Renal cortex interstitium (tissue), 11 donors: ENCODE results near the gene MTA1. TPM values are rescaled to one million over a fixed set of nuclear protein-coding genes. Genes with fewer than 3 reads are reported as not detected.

Experiments
- DNase-seq, 11 donors: peaks; one replicate each; pipeline ENCODE4 v3.0.0-alpha.2; 2013; ENCODE audit warnings: low read depth in 9 of 11, low spot score in 4 of 11; ENCODE audit errors: extremely low read depth in 1 of 11
- polyA plus RNA-seq, 3 donors: library from polyadenylated mRNA; unstranded; fragments of 120-200 nt; gene quantifications; one replicate each; pipeline ENCODE4 v1.2.1, GENCODE V29; 2013; ENCODE audit not compliant: insufficient read length in 3 of 3

The MTA1 gene
- polyA plus RNA-seq, 3 donors = 106 to 169 (median 134) TPM

DNA sequence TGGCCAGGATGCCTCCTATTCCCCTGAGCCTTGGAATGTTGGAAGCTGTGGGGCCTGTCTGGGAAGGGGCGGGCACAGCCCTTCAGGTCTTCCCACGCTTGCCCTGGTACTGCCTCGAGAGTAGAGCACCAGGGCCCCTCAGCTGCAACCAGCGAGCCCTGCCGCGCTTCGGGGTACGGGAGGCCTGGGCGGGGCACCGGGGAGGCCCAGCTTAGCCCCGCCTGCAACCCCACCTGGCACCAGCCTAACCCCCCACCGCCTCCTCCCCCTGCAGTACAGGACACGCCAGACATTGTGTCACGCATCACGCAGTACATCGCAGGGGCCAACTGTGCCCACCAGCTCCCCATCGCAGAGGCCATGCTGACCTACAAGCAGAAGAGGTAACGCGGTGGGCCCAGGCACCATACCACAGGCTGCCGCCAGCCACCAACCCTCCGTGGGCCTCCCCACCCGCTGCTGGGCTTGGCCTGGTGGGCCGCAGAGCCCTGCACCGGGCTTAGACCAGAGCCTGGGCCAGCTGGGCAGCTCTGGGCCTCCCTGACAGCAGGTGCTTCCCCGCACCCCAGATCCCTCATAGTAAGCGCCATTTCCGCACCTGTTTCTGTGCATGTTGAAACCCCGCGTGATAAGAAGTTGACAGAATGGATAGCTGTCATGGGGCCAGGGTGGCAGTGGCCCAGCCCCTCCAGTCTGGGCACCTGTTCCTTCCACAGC, 34.9 kb upstream of the MTA1 start:
- DNase-seq = no peak

DNA sequence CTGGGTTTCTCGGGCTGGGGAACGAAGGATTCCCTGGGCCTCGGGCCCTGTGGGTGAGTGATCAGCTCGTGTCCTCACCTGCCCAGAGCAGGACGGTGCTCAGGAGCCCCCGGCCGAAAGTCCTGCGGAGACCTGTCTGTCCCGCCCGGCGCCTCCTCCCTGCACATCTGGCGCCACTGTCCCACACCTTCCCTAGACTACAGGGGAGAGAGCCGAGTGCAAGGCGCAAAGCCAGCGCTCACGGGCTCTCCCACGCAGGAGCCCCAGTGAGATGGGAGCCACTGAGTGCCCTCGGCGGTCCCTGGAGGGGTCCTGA, 34.3 kb upstream of the MTA1 start:
- DNase-seq = no peak

DNA sequence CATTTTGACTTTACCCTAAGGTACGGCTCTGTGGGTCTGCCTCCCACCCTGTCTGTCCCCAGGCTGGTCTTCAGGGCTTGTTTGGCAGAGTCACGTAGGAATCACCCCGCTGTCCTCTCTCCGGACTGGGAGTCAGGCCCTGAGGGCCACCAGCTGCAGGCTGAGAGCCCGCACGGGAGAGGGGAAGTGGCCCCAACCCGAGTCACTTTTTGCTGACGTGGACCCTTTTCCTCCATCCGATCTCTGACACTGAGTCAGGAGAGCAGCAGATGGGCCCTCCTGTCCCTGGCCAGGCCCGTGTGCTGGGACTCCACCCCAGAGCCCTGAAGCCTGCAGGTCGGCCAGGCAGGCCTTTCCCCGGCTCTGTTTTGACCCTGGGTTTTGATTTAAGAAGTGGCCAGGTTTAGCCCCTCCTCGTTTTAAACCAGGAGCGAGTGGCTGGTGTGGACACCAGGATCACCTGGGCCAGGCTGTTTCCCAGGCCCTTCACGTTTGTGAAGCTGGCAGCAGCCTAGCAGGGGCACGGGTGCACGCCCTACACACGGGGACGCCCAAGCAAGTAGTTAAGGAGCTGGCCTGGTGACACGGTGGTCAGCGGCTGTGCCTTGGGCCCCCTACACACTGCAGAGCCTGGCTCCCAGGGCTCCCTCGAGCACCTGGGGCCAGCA, 33.8 kb upstream of the MTA1 start:
- no peak for DNase-seq

DNA sequence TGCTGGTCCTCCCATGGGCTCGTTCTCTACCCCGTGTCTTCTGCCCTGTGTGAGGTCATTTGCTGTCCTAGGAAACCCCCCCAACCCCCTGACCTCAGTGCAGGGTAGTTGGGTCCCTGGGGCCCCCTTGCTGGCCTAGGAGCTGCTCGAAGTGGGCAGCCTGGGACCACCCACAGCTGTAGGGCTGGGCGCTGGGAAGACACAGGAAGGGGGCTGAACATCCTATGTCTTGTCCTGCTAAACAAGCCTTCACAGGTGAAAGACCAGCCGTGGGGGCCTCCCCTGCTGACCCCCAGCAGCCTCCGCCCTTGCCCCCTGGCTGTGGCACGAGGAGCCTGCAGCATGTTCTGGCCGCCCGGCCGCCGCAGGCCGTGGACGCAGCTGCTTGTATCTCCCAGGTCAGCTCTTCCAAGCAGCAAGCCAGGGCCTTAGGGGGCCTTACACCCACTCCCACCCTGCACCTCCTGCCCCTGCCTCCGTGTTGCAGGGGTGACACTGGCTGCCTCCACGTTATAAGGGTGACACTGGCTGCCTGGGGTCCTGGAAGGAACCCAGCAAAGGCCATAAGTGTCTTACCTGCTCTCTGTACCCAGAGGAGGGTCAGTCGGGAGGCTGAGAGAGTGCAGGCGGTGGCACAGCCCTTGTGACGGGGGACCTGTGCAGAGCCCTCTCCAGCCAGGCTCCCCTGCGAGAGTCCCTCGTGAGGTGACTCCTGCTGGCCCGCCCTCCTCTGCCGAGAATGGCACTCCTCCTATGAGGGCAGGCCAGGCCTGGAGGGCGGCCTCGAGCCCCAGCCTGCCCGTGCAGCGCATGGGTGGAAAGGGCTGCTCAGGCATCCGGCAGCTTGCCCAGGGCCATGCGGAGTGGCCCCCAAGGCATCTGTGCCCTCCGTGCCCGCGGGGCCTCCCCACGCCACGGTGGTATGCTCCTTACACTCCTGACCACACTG, 32.8 kb upstream of the MTA1 start:
- no peak for DNase-seq

DNA sequence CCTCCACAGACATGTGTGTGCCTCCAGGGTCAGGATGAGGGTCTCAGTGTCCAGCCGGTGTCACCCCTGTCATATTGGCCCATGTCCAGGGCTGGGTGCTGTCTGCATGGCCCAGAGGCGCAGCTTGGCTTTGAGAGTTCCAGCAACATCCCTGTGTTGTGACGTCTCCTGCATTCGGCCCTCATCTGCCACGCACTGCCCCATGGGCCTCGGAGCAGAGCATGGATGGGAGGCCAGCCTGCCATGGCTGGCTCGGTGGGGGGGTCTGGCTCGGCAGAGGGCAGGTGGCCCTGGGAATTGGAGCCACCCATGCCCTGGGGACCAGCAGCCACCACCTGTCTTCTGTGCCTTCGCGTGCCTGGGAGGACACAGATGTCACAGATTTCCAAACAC, 32.1 kb upstream of the MTA1 start:
- DNase-seq = no peak

DNA sequence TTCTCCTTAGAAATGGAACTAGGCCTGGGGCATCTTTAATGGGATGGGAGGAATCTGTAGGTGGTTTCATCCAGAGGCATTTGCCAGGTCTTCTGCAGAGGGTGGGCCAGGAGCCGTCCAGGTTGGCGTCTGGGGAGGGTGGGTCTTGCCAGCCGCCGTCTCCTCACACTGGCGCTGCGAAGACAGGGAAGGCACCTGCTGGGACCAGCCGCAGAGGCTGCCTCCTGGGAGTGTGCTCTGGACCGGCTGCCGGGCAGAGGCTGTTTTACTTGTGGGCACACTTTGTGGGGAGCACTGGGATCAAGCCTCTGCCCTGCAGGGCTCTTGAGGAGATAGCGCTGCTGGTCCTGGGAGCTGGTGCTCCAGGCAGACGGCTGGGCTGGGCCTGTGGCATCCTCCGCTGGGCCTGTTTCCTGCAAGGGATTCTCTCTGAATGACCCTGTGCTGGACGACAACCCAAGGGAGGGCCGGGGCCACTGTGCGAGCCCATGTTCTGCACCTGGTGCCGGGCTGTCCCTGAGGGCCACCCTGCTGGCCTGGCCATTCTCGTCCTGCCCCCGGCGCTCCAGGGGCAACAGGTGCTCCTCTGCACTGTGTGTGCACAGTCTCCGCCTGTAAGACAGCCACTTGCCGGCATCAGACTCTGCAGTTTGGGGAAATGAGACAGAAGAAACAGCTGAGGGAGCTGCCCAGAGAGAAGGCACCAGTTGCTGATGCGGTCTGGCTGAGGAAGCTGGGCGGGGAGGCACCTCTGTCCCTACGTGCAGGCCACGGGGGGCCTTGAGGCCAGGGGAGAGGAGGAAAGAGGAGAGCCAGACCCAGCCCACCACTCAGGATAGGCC, 31.3 kb upstream of the MTA1 start:
- no peak for DNase-seq

DNA sequence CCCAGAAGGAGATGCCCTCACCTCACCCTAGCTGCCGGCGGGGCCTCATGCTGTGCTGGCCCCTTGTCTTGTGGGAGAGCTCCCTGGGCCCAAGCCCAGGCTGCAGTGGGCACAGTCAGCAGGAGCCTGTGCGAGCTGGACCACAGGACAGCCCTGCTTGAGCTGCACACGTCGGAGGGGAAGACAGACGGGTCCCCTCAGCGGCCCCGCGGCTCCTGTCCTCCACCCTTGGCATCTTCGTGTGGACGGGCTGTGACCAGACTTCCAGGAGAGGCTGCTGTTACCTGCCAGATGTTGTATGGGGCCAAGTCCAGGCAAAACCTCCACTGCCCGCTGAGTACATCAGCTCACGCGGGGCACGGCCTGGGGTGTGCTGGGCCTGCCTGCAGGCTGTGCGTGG, 30.7 kb upstream of the MTA1 start:
- DNase-seq = no peak

DNA sequence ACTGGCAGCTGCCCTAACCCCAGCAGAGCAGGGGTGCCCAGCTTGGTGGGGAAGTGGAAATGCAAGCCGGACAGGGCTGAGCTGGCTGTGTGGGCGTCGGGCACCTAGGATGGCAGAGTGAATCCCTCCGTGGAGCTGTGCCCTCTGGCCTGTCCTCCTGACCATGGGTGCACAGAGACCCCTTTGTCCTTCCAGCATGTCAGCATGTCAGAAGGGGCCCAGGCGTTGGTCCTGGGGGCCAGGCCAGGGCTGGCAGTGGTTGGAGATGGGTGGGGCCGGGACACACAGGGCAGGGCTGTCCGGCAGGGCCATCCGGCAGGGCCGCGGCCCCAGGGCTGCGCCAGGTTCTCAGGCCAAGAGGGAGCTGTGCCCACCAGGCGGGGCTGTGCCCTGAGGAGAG, 30.1 kb upstream of the MTA1 start:
- DNase-seq = no peak

DNA sequence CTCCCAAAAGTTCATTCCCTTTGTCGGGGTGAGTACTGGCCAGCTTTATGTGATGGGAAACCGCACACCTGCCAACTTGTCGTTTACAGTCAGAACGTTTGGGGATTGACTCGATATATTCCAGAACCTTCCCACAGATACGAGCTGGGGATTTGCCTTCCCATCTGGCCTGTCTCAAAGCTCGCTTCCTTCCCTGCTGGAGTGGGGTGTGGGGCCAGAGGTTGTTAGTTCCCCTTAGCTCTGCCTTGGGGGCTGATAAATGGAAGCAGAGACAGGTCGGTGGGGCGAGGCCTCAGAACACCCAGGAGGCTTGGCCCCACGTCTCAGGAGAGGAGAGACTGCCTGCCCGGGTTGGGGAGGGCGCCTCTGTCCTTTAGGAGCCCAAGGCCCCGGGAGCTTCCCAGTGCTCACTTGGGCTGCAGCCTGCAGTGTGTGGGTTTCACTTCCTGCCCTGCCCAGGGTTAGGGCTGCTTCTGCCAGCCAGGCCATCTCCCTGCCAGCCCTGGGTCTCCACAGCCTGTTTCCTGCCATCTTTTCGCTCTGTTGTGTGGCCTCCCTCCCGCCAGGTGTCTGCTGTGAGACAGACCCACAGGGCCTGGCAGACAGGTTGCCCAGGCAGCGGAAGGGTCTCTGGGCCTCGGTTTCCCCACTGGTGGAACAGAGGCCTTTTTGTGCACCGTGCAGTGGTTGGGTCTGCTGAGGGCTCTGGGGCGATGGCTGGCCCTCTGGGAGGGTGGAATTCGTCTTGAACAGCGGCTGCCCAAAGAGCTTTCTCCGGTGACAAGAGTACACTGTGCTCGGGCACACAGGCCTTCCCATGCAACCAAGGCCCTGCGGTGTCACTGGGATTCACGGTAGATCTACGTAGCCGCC, 29.4 kb upstream of the MTA1 start:
- no peak for DNase-seq

DNA sequence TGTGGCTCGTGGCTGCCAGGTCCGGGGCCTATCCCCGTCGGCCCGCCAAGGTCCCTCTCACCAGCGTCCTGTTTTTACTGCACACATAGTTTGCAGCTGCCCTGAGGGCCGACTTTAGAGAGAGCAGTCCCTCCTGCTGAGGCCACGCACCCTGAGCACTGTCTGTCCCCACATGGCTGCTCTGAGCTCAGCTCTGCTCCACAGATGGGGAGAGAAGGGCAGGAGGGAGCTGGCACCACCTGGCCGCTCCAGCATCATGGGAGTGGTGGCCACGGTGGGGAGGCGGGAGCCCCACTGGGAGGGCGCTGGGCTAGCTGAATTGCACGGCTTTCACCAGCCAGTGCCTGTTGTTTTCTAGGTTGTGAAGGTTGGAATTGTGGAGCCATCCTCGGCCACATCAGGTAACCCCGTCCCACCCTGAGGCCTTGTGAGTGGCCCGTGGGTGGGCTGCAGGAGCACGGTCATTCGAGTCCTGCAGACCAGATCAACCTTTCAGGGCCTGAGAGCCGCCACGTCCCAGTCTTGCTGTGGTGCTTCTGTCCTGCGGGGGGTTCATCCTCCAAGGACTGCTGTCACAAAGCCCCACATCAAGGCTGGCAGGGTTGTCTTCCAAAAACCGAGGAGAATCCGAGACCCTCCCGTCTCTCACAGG, 28.7 kb upstream of the MTA1 start:
- no peak for DNase-seq

DNA sequence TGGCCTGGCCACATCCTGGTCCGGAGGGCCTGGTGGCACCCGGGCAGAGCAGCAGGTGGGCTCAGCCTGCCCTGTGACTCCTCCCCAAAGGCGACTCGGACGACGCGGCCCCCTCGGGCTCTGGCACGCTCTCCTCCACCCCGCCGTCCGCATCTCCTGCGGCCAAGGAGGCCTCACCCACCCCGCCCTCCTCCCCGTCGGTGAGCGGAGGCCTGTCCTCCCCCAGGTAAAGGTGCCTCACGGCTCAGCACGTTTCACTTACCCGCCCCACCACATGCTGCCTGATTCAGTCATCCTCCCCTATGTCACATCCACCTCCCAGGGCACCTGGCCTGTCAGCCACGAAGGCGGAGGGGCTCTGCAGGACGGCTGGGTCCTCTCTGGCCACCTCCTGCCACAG, 28.1 kb upstream of the MTA1 start:
- no peak for DNase-seq

DNA sequence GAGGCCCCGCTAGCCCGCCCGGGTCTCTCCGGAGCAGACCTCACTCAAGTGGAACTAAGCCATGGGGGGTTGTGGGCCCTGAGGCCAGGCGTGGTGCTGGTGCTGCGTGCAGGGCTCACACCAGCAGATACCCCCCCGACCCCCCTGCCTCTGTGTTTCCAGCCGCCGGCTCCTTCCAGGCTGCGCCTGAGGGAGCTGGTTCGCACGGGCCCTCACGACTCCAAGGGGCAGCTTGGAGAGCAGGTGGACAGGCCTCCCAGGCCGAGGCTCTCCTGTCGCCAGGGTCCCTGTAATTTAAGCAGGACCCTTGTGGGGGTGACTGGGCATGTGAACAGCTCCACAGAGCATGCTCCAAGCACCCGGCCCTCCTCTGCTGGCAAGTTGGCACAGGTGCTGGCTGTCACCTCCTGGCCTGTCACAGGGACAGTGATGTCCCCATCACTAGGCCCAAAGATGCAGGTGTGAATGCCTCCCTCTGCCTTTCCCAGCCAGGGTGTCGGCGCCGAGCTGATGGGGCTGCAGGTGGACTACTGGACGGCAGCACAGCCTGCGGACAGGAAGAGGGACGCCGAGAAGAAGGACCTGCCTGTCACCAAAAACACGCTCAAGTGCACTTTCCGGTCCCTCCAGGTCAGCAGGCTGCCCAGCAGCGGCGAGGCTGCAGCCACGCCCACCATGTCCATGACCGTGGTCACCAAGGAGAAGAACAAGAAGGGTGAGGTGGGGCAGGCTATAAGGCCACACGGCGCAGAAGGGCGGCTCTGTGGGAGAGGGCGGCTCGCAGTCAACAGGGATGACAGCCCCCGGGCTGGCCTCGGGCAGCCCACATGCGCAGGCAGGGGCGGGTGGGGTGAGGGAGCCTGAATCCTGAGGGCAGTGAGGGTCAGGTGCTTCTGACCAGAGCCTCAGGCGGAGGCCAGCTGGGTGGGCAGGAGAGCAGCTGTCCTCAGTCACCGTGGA, 27.2 kb upstream of the MTA1 start:
- peak in 1 of 11 donors; percentile 15 for DNase-seq

DNA sequence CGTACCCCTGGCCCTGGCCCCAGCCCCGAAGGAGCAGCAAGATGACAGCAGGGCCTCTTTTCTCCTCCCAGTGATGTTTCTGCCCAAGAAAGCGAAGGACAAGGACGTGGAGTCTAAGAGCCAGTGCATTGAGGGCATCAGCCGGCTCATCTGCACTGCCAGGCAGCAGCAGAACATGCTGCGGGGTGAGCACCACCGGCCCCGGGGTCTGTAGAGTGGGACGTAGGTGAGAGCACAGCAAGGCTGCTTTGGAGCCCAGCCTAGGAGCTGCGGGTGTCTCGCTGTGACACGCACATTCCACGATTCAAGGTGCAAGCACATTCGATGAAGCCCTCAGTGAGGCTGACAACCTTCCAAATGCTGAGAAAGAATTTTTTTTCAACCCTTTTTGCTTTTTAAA, 26.5 kb upstream of the MTA1 start:
- DNase-seq = no peak

DNA sequence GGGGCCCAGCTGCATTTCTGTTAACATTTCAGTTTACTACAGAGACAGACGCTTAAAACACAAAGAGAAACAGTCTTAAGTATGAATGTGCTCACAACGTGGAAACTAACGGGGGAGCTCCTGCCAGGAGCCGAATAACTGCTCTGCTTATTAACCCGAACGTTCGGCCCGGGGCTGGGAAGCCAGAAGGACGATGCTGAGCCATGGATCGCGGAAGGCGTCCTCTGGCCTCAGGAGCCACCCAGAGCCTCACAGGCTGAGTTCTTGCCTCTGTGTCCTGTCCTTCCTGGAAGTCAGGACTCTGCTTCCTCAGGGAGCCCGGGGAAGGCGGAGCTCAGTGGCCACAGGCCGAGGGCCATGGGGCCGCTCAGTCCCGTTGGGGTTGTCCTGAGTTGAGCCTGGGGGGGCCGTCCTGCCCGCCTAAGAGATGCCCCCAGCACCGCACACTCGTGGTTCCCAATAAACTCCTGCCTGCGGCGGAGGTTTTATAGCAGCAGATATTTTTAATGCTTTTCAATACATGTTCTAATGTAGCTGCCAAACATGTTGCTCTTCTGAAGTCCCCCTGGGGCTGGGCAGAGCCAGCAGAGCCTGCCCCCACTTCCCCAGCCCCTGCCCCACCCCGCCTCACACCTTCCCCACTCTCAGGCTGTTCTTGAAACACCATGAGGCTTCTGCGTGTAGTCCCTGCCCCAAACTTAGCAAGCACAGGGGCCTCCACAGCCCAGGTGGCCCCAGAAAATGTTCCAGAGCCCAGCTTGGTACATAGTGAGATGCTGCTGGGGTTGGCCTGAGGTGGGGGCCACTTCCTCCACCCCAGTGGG, 24.7 kb upstream of the MTA1 start:
- no peak for DNase-seq

DNA sequence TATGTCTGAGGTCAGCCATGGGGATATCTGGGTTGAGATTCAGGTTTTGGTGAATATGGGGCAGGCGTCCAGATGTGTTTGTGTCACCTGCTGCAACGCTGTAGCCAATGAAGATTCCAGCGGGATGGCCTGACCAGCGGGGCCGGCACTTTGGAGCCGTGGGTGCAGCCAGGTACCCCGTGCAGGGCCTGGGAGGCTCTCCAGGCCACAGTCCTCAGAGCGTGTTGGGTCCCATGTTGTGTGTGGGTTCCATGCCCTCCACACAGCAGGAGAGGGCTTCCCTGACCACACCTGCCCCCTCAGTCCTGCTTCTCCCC, 24.1 kb upstream of the MTA1 start:
- DNase-seq = no peak

DNA sequence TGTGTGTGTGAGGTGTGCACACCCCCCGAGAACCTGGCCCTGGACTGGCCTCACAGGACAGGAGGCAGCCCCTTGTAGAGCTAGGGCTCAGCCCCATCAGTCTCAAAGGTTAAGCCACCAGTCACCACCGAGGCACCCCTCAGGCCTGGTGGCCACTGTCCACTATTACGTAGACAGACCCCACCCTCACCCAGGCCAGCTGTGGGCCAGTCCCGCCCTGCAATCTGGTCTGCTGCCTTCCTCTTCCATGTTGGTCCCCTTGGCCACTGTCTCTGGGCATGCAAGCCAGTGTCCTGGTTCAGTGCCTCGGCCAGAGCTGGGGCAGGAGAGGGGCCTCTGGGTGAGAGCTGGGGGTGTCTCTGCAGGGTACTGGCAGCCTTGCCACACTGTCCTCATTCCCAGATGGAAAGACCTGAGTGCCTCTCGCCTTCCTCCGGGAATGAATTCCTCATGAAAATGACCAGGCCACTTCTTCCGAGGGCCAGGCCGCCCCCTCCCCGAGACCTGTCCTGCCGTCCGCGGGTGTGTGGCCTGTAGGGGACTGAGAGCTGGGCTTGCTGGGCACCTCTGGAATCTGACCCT, 22.2 kb upstream of the MTA1 start:
- DNase-seq = no peak
